GM03348 (cell line): ENCODE data around the gene RIPOR2.
A peak's percentile ranks its signal among the peaks of the same experiment; 100 is the strongest.

ENCODE experiments used
- DNase-seq: peaks from one replicate; pipeline ENCODE4 v3.0.0; 2012; ENCODE audit warnings: low spot score

RIPOR2 gene, protein sequence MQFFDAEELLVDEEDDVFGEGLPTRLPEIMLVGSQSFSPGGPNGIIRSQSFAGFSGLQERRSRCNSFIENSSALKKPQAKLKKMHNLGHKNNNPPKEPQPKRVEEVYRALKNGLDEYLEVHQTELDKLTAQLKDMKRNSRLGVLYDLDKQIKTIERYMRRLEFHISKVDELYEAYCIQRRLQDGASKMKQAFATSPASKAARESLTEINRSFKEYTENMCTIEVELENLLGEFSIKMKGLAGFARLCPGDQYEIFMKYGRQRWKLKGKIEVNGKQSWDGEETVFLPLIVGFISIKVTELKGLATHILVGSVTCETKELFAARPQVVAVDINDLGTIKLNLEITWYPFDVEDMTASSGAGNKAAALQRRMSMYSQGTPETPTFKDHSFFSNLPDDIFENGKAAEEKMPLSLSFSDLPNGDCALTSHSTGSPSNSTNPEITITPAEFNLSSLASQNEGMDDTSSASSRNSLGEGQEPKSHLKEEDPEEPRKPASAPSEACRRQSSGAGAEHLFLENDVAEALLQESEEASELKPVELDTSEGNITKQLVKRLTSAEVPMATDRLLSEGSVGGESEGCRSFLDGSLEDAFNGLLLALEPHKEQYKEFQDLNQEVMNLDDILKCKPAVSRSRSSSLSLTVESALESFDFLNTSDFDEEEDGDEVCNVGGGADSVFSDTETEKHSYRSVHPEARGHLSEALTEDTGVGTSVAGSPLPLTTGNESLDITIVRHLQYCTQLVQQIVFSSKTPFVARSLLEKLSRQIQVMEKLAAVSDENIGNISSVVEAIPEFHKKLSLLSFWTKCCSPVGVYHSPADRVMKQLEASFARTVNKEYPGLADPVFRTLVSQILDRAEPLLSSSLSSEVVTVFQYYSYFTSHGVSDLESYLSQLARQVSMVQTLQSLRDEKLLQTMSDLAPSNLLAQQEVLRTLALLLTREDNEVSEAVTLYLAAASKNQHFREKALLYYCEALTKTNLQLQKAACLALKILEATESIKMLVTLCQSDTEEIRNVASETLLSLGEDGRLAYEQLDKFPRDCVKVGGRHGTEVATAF

DNA sequence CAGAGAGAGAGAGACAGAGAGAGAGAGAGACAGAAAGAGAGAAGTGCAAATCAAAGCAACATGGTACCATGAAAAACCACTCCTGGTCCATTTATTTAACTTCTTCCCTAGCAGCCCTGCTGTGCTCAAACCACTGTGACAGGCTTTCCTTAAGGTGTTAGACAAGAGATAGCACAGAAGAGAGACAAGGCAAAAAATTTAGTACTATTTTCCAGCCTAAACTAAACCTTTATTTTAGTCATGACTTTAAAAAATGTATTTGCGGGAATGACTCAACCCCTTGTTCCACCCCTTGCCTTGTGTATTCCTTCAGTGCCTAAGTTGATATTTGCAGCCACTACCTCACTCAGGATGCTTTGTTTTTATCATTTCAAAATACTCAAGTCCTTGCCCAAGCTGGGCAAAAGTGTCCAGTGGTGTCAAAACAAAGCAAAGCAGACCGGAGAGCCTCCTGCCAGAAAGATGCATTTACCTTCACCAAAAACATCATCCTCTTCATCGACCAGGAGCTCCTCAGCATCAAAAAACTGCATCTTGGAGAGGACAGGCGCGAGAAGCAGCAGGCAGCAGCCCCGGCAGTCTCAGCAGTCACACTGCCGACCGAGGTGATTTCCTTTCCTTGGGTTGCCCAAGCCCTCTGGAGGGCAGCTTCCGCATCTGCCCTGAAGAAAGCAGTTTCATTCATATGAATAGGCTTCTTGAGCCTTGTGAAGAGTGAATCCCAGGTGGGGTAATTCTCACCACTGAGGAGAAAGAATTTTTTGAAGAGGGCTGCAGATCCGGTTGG lies at the start of gene RIPOR2:
Gene RIPOR2 (minus strand): TSS at position 595 of the 787 bp plus-strand sequence. CDS start 62 bp downstream, at position 533.
- DNase-seq, result no peak

DNA sequence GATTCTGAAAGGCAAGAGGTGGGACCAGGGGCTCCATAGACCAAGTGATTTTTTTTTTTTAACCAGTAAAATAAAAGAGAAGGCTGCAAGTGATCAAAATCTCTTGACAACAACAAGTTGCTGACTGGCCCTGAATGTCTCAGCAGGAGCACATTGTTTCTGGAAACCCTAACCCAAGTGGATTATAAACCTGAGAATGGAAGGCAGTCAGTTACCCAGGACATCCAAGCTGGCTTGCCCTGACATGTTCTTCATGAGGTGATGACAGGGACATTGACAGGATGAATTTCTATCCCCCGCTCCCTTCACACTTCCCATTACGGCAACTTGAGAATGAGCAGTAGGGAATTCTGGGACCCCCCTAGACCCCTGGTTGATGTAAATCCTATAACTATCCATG lies 49.6 kb upstream of the RIPOR2 start:
- no peak for DNase-seq

DNA sequence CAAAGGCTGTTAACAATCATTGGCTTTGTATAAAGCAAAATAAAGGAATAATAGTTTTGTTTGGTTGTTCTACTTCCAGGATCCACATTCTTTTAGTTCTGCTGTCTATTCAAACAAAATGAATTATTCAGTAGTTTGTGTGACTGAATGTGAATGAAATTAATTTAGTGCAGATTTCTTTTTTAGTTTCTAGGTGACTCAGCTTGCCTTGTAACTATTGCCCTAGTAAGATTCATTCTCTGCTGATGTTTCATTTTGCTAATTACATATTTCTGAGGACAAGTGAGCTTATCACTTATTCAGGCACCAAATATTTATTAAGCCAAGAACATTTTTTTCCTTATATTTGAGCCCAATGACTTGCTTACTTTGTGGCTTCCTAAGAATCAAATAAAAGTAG lies 46.5 kb upstream of the RIPOR2 start:
- DNase-seq, result peak; percentile 62

DNA sequence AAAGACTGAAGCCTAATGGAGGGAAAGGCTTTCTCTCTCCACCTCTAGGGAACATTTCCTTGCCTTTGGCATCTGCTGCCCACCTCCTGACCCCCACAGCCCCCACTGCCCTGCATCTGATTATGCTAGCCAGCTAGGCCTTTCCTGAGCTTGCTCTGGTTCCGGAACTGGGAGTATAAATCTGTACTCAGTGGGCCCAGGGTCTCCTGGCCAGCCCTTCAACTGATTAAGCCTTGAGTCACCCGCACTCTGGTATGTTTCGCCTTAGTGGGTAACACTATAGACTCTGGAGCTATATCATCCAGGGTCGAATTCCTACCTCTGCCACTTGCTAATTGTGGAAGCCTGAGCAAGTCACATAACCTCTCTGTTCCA lies 45.6 kb upstream of the RIPOR2 start:
- DNase-seq, result no peak

DNA sequence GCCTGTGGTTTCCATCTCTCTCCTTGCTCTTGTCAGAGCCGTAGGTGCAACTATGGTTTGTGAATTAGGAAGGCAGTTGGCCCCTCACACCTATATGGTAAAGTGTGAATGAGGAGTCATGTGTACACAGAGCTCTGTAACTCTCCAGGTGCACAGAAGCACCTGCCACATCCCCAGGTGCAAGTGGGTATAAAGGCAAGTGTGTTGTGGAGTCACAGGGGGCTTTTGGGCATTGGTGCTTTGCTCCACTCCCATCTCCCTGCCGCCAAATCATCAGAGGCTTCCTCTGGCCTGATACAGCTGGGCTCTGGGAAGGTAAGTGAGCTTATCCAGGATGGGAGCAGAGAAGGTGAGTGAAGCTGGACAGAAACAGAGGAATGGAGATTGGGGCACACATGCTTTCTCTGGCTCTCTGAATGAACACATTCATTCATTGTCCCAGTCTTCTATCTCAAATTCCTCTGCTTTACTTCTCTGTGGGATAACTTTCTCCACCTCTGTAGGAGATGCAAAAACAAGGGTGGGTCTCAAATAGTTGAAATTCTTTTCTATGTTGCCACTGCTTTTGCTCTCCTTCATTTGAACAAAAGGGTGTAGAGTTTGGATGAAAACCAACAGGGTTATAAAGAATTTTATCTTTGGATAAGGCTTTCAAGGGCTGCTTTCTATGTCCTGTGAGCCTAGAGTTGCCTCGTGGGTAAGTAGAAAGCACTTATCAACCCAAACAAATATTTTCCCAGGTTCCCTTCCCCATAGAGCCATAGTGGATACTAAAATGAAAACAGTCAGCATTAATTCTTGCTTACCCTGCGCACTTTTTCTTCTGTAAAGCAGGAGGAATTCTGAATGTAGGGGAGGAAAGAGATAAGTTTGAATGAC lies 45.0 kb upstream of the RIPOR2 start:
- peak; percentile 51 for DNase-seq

DNA sequence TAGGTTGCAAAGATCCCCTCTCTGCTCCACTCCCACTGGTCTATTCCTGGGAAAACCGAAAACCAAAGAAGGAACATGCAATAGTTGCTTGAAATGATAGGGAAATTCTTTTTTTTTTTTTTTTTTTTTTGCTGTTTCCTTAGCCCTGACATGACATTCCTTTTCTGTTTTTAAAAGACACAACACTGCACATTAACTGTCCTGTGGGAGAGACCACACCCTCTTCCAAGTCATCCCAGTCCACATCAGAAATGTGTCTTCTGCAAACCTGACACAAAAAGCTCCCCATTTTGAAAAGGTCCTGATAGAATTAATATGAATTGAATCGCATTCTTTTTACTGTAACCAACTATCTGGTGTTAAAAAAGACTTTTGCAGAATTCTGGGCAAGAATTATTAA lies 43.4 kb upstream of the RIPOR2 start:
- no peak for DNase-seq

DNA sequence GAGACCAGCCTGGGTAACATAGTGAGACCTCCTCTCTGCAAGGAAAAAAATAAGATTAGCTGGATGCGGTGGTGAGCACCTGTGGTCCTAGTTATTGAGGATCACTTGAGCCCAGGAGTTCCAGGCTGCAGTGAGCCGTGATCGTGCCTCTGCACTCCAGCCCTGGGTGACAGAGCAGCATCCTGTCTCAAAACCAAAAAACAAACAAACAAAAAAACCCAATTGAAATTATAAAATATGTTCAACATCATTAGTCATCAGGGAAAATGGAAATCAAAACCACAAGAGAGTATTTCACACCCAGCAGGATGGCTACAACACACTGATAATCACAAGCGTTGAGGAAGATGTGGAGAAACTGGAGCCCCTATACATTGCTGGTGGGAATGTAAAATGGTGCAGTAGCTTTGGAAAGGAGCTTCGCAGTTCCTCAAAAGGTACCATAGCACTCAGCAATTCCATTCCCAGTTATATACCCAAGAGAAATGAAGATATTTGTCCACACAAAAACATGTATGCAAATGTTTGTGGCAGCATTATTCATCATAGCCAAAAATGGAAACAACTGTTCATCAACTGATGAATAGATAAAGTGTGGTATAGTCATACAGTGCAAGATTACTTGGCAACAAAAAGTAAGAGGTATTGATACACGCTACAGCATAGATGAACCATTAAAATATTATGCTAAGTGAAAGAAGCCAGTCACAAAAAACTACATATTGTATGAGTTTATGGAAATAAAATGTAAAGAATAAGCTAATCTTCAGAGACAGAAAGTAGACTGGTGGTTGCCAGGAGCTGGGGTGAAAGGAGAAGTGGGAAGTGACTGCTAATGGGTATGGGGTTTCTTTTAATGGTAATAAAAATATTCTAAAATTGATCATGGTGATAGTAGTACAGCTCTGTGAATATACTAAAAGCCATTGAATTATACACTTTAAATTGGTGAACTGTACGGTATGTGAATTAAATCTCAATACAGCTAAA lies 38.7 kb upstream of the RIPOR2 start:
- DNase-seq, result no peak

DNA sequence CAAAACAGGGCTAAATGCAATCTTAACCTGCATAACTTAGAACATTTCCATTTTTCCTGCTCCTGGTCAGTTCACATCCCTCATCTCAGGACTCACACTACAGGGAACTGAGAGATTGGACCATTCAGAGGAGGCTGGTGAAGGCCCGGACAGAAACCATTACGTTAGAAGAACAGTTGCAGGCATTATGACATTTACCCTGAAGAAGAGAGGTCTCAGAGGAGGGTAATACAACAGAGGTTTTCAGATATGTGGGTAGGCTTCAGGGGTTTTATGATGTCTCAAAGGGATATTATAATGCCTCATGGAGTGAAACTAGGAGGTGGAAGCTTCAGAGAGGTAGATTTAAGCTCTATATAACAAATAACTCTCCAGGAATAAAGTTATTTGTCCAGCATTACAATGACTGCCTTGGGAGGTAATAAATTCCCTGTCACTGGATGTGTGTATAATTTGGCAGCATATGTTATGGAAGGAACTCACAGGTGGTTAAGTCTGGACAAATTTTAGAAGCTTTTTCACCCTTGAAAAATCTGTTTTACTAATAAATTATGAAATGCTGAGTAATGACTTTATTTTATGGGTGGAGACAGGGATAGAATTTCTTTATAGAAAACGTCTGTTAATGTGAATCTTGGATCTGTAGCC lies 36.7 kb upstream of the RIPOR2 start:
- DNase-seq, result no peak

DNA sequence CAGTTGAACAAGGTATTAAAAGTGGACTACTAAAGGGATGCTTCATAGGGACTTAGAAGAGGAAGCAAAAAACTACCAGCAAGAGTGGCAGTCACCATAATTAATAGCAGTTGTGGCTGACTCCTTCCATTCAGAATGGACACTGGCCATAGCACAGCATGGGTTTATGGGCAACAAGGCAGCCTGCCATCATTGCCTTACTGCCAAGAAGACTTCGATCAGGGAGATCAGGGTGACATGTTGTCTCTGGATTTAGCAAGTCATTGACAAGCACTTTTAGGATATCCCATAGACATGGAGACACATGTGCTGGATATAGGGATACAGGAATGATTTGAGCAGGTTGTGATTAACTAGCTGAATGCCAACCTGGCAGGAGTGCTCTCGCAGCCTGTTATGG lies 35.3 kb upstream of the RIPOR2 start:
- no peak for DNase-seq

DNA sequence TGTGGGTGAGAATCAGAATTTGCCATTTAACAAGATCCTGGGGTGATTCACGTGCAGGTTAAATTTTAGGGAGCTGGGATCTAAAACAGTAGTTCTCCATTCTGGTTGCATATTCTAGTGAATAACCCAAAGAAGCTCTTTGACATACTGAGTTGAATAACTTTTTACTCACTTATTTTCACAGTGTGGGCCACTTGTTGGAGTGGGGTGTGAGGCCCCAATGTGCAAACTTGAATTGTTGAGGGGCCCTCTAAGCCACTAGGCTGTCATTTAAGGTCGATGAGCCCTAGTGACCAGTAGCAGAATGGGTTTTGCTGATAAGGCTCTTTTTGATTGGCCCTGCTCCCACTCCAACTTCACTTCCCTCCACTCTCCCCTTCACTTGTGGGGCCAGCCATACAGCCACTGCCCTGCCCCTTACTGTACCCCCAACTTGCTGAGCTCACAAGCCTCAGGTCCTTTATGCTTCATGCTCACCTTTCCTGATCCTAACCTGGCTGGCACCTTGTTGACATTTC lies 33.6 kb upstream of the RIPOR2 start:
- DNase-seq, result no peak

DNA sequence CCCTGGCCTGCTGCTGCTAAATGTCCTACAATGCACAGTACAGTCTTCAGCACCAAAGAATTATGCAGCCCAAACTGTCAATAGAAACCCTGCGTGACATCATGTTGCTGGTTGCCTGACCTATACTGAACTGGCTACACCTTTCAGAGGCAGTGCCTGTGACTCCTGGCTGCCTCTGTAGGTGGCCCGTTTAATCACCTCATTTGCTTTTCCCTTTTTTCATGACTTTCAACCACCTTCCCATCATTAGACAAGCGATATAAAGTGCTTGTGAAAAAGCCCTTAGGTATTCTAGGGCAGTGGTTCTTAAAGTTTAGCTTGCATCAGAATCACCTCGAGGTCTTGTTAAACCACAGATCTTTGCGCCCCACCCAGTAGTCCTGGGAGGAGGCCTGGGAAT lies 33.0 kb upstream of the RIPOR2 start:
- no peak for DNase-seq

DNA sequence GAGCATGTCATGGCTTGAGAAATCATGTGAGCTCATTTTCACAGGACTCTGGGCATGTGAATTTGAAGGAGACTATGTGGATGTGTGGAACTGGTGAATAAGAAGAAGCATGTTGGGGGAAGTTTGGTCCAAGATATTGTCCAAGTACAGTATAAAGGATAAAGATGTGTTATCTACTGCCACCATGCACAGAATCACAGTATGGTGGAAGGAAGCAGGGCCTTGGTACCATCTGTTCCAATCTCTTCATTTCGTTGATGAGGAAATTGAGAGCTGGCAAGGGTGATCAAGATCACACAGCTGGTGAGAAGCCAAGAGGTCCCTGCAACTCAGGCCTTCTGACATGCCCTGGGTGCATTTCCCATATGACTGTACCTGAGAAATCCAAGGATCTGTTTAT lies 31.5 kb upstream of the RIPOR2 start:
- no peak for DNase-seq

DNA sequence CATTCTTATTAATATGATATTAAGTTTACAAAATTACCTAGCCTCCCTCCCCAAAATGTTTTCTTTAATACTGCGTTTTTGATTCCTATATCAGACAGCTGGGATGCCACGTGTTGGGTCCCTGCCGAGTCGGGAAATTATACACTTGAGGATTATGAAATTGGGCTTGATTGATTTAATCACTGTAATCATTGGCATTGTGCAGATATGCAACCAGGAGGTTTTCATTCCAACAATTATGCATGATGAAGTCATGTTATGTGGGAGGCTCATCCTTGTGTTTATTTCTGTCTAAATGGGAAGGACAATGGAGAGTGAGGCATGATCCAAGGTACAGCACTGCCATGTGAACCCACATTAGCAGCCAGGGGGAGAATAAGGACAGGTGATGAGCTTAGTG lies 30.6 kb upstream of the RIPOR2 start:
- DNase-seq, result no peak

DNA sequence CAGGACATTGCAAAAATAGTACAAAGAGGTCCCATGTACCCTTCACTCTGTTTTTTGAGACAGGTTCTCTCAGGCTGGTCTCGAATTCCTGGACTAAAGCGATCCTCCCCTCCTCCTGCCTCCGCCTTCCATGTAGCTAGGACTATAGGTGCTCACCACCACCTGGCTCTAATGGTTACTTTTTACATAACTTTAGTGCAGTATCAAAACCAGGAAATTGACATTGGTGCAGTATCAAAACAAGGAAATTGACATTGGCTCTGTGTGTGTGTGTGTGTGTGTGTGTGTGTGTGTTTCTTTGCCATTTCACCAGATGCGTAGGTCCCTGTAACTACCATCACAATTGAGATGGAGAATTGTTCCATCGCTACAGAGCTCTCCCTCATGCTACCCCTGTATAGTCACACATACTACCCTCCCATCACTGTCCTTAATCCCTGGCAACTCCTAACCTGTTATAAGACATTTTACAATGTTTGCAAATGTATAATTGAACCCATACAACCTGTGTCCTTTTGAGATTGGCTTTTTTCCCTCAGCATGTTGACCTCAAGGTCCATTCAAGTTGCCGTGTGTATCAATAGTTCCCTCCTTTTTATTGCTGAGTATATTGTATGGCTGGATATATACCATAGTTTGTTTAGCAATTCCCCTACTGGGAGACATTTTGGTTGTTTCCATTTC lies 28.3 kb upstream of the RIPOR2 start:
- no peak for DNase-seq

DNA sequence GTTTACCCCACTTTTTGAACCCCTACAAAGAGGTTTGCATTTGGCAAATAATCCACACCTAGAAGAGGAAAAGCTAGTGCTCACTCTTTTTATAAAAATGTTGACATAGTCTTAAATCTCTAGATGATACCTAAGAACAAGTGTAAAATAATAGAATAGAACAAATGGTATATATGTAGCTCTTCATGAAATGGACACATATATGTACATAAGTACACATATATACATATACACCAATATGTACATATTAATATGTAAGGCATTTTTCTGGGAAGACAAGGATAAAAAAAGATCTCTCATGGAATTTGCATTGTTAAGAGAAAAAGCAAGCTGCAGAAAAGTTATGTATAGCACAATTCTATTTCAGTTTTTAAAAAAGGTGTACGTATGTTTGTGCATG lies 27.6 kb upstream of the RIPOR2 start:
- DNase-seq, result no peak

DNA sequence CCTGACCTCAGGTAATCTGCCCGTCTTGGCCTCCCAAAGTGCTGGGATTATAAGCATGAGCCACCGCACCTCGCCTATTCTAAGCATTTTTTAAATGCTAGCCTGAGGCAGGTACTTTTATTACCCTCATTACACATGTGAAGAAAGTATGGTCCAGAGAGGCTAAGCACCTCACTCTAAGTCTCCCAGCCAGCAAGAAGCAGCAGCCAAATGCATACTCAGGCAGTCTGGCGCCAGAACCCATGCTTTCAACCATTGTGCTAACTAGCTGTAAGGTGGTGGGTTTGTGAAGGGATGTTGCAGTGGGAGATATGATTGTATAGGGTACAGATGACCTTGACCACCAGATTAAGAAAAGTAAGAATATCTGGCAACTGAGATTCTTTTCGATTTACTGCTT lies 26.1 kb upstream of the RIPOR2 start:
- DNase-seq, result no peak

DNA sequence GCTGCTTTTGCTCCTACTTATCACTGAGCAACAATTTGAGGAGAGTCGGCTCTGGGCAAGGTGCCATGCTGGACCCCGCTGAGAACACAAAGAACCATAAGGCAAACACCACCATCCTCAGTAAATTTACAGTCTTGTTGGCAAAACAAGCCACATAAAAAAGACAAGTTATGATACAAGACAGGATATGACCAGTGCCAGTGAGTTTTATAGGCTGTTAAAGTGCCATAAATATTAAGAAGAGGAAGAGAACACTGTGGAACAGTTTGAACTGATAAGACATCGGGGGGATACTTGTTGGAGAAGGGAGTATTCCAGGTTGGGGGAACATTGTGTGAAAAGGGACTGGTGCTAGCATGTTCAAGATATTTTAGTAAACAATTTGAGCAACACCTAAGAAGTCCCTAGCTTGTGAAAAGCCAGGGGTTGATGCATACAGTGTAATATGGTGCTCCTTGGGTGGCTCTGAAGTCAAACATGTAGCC lies 25.3 kb upstream of the RIPOR2 start:
- DNase-seq, result no peak

DNA sequence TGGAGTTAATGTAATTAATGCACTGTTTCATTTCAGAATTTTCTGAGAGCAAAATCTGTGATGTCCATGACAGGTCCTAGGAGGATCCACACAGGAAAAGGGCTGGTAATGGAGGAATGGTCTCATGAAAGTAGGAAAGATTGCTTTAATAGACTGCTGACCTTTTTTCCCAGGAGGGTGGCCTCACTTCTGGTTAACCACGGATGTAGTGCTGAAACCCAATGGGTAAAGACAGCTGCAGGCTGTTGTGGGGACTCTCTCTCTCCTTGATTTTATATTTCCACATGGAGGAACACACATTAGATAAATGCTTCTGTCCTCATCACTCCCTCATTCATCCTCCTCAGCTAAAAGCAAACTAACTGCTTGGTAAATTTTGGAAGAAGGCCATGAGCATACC lies 23.6 kb upstream of the RIPOR2 start:
- no peak for DNase-seq
